HT1080 (cell line): ENCODE results near the gene PRPF31. TPM values are rescaled to one million over a fixed set of nuclear protein-coding genes. Genes with fewer than 3 reads are reported as not detected.

ENCODE experiments used
- total RNA-seq: library from RNA; depleted of rRNA; stranded (reverse); fragments of >200 nt; shearing (Covaris generic); gene quantifications from 2 replicates; pipeline ENCODE4 v1.2.3, GENCODE V29; 2014; rRNA removed

PRPF31 gene
- total RNA-seq, 1 experiment from 2014 or later, result 104 TPM

Other genes starting within 250 kb of the PRPF31 start
- gene MYADM, start 247.9 kb upstream of the PRPF31 start, total RNA-seq, result 10.4 and 29.4 TPM in 2 replicates
- gene PRKCG, start 233.6 kb upstream of the PRPF31 start, total RNA-seq, result 0.43 TPM in 1 of 2 replicates, not detected in the other
- gene CACNG7, start 206.5 kb upstream of the PRPF31 start, total RNA-seq, result not detected in 2 replicates
- gene CACNG8, start 152.8 kb upstream of the PRPF31 start, total RNA-seq, result 0.45 and 1.4 TPM in 2 replicates
- gene CACNG6, start 124.1 kb upstream of the PRPF31 start, total RNA-seq, result 0.23 TPM in 1 of 2 replicates, not detected in the other
- 0.74 and 0.84 TPM in 2 replicates for gene VSTM1, start 51.9 kb upstream of the PRPF31 start, total RNA-seq
- not detected in 2 replicates for gene TARM1, start 34.4 kb upstream of the PRPF31 start, total RNA-seq
- 0.19 and 1.2 TPM in 2 replicates for gene OSCAR, start 15.0 kb upstream of the PRPF31 start, total RNA-seq
- gene NDUFA3, start 12.9 kb upstream of the PRPF31 start, total RNA-seq, result 40.8 and 67.5 TPM in 2 replicates
- gene TFPT, start 97 bp upstream of the PRPF31 start, total RNA-seq, result 17.6 and 19.7 TPM in 2 replicates
- 20.4 and 30.3 TPM in 2 replicates for gene CNOT3, start 22.0 kb downstream of the PRPF31 start, total RNA-seq
- gene LENG1, start 44.0 kb downstream of the PRPF31 start, total RNA-seq, result 9.0 and 9.4 TPM in 2 replicates
- 1.2 TPM in 1 of 2 replicates, not detected in the other for gene TMC4, start 57.4 kb downstream of the PRPF31 start, total RNA-seq
- gene MBOAT7, start 73.8 kb downstream of the PRPF31 start, total RNA-seq, result 82.4 and 104 TPM in 2 replicates
- 67.2 and 72.8 TPM in 2 replicates for gene TSEN34, start 75.6 kb downstream of the PRPF31 start, total RNA-seq
- gene RPS9, start 85.1 kb downstream of the PRPF31 start, total RNA-seq, result 2,721 and 3,393 TPM in 2 replicates
- gene LILRB3, start 107.3 kb downstream of the PRPF31 start, total RNA-seq, result not detected in 2 replicates
- gene LILRA6, start 127.0 kb downstream of the PRPF31 start, total RNA-seq, result not detected in 2 replicates
- not detected in 2 replicates for gene LILRB5, start 141.5 kb downstream of the PRPF31 start, total RNA-seq
- gene LILRB2, start 165.4 kb downstream of the PRPF31 start, total RNA-seq, result not detected in 2 replicates
- not detected in 2 replicates for gene LILRA5, start 197.4 kb downstream of the PRPF31 start, total RNA-seq
- gene LILRA4, start 223.4 kb downstream of the PRPF31 start, total RNA-seq, result not detected in 2 replicates
- not detected in 2 replicates for gene LAIR1, start 249.2 kb downstream of the PRPF31 start, total RNA-seq